GM12878 (cell line): ENCODE measurements around the gene SEMA5A. TPM values are rescaled to one million over a fixed set of nuclear protein-coding genes. Genes with fewer than 3 reads are reported as not detected.

Experiments
- ATAC-seq: fragments of 200-7000 bp; cut with Tn5 transposase; 3 replicates; pipeline ENCODE4 v1.9.1; 2020; ENCODE audit warnings: mild to moderate bottlenecking, moderate library complexity
- BruUV-seq: library from RNA; stranded (reverse); fragments of 400-500 nt; replicated peaks from 2 replicates; lab custom pipeline; 2021; lab: Mats Ljungman, UMichigan
- CTCF ChIA-PET: fragments of 300-600 bp; sonication (Branson Sonifier 250); formaldehyde crosslinking; extraction: SDS; loops from one replicate; lab custom pipeline; 2021; ENCODE audit warnings: inconsistent platforms; lab: Yijun Ruan, JAX
- POLR2A ChIA-PET: fragments of 350-600 bp; formaldehyde crosslinking; extraction: SDS; loops from one replicate; lab custom pipeline; 2021; ENCODE audit warnings: inconsistent platforms; lab: Charles Lee
- RAD21 ChIA-PET: fragments of 300-600 bp; sonication (Branson Sonifier 250); formaldehyde crosslinking; loops from one replicate; lab custom pipeline; 2023; ENCODE audit warnings: antibody characterized with exemption; ENCODE audit not compliant: unreplicated experiment; lab: Charles Lee
- SMC1A ChIA-PET: fragments of 300-600 bp; sonication (Branson Sonifier 250); formaldehyde crosslinking; loops from one replicate; lab custom pipeline; 2023; ENCODE audit not compliant: unreplicated experiment, uncharacterized antibody; lab: Charles Lee
- DNase-seq: peaks from one replicate; pipeline ENCODE4 v3.0.0-alpha.2; 2011; ENCODE audit warnings: low read depth, low spot score
- FAIRE-seq: peaks from 3 replicates; lab custom pipeline; 2011; peaks lifted over from hg19 to GRCh38; lab: Jason Lieb, UNC
- H2AFZ ChIP-seq: 2 replicates; pipeline ENCODE4 v1.6.0; 2011; ENCODE audit warnings: low read depth, low read length, control low read depth; ENCODE audit not compliant: control insufficient read depth
- H3K27ac ChIP-seq: 2 replicates; pipeline ENCODE4 v1.5.1; 2011; ENCODE audit warnings: control low read depth; ENCODE audit not compliant: control insufficient read depth, insufficient read depth
- H3K27me3 ChIP-seq, 2 experiments: replicated peaks in 1 of 2; 2 replicates each; pipeline versions ENCODE4 v1.6.0 to v1.6.1; 2011; ENCODE audit warnings: low read length in 1 of 2; ENCODE audit not compliant: control insufficient read depth in 2 of 2, insufficient read depth in 2 of 2
- H3K36me3 ChIP-seq, 2 experiments: 2 replicates each; pipeline ENCODE4 v1.5.1; 2011; ENCODE audit warnings: low read length in 1 of 2; ENCODE audit not compliant: control insufficient read depth in 2 of 2, insufficient read depth in 2 of 2
- H3K4me1 ChIP-seq: 2 replicates; pipeline ENCODE4 v1.6.1; 2011; ENCODE audit warnings: mild to moderate bottlenecking, low read length, moderate library complexity, mixed read lengths; ENCODE audit not compliant: control insufficient read depth, insufficient read depth
- H3K4me2 ChIP-seq: 2 replicates; pipeline ENCODE4 v1.6.0; 2011; ENCODE audit warnings: control low read depth; ENCODE audit not compliant: control insufficient read depth, insufficient read depth
- H3K4me3 ChIP-seq: fragments of 200-600 bp; sonication (generic); 2 replicates; pipeline ENCODE4 v1.5.1; 2016
- H3K79me2 ChIP-seq: 2 replicates; pipeline ENCODE4 v1.6.0; 2011; ENCODE audit warnings: low read length; ENCODE audit not compliant: control insufficient read depth, insufficient read depth
- H3K9ac ChIP-seq: 2 replicates; pipeline ENCODE4 v1.8.0; 2011; ENCODE audit warnings: low read length, control low read depth, mixed read lengths; ENCODE audit not compliant: control insufficient read depth, insufficient read depth
- H3K9me3 ChIP-seq: replicated peaks from 3 replicates; pipeline ENCODE4 v1.5.1; 2011; ENCODE audit warnings: mild to moderate bottlenecking, low read length; ENCODE audit not compliant: control insufficient read depth, insufficient read depth
- H4K20me1 ChIP-seq: 2 replicates; pipeline ENCODE4 v1.6.0; 2011; ENCODE audit not compliant: control insufficient read depth, insufficient read depth
- CREB1 ChIP-seq: IDR thresholded peaks from 2 replicates; pipeline ENCODE4 v1.6.1; 2012; ENCODE audit warnings: low read depth, mild to moderate bottlenecking, inconsistent platforms
- EED ChIP-seq: sonication (generic); IDR thresholded peaks from 2 replicates; pipeline ENCODE4 v1.6.1; 2016; ENCODE audit warnings: antibody characterized with exemption, low read depth
- MYB ChIP-seq: fragments of 150-350 bp; IDR thresholded peaks from 2 replicates; pipeline ENCODE4 v1.6.1; 2014; ENCODE audit warnings: mild to moderate bottlenecking, low read depth, low read length, borderline replicate concordance
- PBX3 ChIP-seq: IDR thresholded peaks from 2 replicates; pipeline ENCODE4 v1.6.1; 2011; ENCODE audit warnings: mild to moderate bottlenecking, low read depth, low read length, moderate library complexity; ENCODE audit not compliant: insufficient replicate concordance
- SKIL ChIP-seq: fragments of 450-650 bp; IDR thresholded peaks from 2 replicates; pipeline ENCODE4 v1.6.1; 2017; ENCODE audit warnings: mild to moderate bottlenecking, low read depth, inconsistent platforms; ENCODE audit not compliant: poor library complexity, severe bottlenecking
- TBL1XR1 ChIP-seq: IDR thresholded peaks from 2 replicates; pipeline ENCODE4 v1.6.1; 2012; ENCODE audit warnings: low read depth, low read length, improper control_type of control experiment
- WGBS: methylation state at CpG from one replicate; pipeline ENCODE4 v1.1.6; 2016; ENCODE audit warnings: low lambda C conversion rate; ENCODE audit not compliant: insufficient replicate concordance, insufficient coverage; ENCODE audit errors: missing lambda C conversion rate; 5-methylcytosine and 5-hydroxymethylcytosine counted together
- in situ Hi-C: fragments of 300-500 bp; cut with MboI; formaldehyde crosslinking; loops from 9 replicates; pipeline ENCODE4 v1.14.3; 2018; ENCODE audit warnings: mixed read lengths
- intact Hi-C: fragments of 100-400 bp; cut with micrococcal nuclease; formaldehyde crosslinking; loops from one replicate; pipeline ENCODE4 v1.14.2; 2022; ENCODE audit not compliant: unreplicated experiment
- polyA plus RNA-seq, 11 experiments: library from polyadenylated mRNA; depleted of rRNA in 4 of 11; unstranded in 6 of 11; stranded (reverse) in 5 of 11; fragments of >200 nt; fragmentation: Nextera tagmentation in 4 of 11; fragmentation: Illumina TruSeq in 1 of 11; extraction: Ambion mirVana in 4 of 11; extraction: Trizol in 1 of 11; gene quantifications; 1 replicate in 1 of 11; 2 replicates in 10 of 11; pipeline versions ENCODE4 v1.2.1 to v1.2.3, GENCODE V29; 2011 to 2016; ENCODE audit warnings: inconsistent platforms in 2 of 11, missing spikeins in 2 of 11, low read depth in 1 of 11
- total RNA-seq, 4 experiments: library from RNA; depleted of rRNA in 3 of 4; stranded (reverse); fragments of >200 nt in 3 of 4; fragmentation: Illumina TruSeq in 1 of 4; extraction: Trizol in 1 of 4; gene quantifications; 2 replicates each; pipeline versions ENCODE4 v1.2.1 to v1.2.3, GENCODE V29; 2013 to 2021
- TF ChIP-seq, protein P1 (sequence below): IDR thresholded peaks from 2 replicates; pipeline ENCODE4 v1.6.1; 2012; ENCODE audit warnings: low read depth, low read length, improper control_type of control experiment
- TF ChIP-seq, protein P2 (sequence below): fragments of 450-650 bp; IDR thresholded peaks from 2 replicates; pipeline ENCODE4 v1.6.1; 2014; ENCODE audit warnings: mild to moderate bottlenecking

SEMA5A gene
- total and polyA plus RNA-seq, 10 of the 15 experiments (the other 5 are each of a cell fraction or from before 2014, with no cell fraction given), result 0.03 to 2.4 (median 0.09) TPM; not detected in 1

GRCh38 chr5:9194509-9194908 is 351.4 kb downstream of the SEMA5A start:
- H3K36me3 ChIP-seq, result no peaks in the 10 kb centered on the region
- FAIRE-seq (no peak), DNase-seq (no peak), ATAC-seq (no peak)
- no peak for TF ChIP-seq PBX3
- no peak for TF ChIP-seq MYB
- TF ChIP-seq EED, result no peak
- TF ChIP-seq, protein P1, sequence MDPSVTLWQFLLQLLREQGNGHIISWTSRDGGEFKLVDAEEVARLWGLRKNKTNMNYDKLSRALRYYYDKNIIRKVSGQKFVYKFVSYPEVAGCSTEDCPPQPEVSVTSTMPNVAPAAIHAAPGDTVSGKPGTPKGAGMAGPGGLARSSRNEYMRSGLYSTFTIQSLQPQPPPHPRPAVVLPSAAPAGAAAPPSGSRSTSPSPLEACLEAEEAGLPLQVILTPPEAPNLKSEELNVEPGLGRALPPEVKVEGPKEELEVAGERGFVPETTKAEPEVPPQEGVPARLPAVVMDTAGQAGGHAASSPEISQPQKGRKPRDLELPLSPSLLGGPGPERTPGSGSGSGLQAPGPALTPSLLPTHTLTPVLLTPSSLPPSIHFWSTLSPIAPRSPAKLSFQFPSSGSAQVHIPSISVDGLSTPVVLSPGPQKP, result no peak
- TF ChIP-seq CREB1, result no peak
- TF ChIP-seq, protein P2, sequence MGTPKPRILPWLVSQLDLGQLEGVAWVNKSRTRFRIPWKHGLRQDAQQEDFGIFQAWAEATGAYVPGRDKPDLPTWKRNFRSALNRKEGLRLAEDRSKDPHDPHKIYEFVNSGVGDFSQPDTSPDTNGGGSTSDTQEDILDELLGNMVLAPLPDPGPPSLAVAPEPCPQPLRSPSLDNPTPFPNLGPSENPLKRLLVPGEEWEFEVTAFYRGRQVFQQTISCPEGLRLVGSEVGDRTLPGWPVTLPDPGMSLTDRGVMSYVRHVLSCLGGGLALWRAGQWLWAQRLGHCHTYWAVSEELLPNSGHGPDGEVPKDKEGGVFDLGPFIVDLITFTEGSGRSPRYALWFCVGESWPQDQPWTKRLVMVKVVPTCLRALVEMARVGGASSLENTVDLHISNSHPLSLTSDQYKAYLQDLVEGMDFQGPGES, result no peak
- no peak for TF ChIP-seq SKIL
- TF ChIP-seq TBL1XR1, result no peak
- no peaks in the 10 kb centered on the region for H3K27me3 ChIP-seq
- no peak overlapping the region for H3K4me2 ChIP-seq
- WGBS, result 34% methylated on average over 3 of the region's 3 CpGs
- ChIA-PET POLR2A (no interaction called here), SMC1A (no interaction called here), CTCF (interaction anchor here (1.0 kb wide), 1 partner anchor 437 kb away, joined by 3 read pairs; no protein-coding TSS in a partner anchor), RAD21 (no interaction called here)
- H3K9me3 ChIP-seq, result no peaks in the 10 kb centered on the region; the same call in 2 of the 3 replicates
- peaks cover 9% of the 10 kb centered on the region for H3K4me1 ChIP-seq
- in situ Hi-C loops (no loop called here), intact Hi-C loops (no loop called here)
- no peak overlapping the region for H2AFZ ChIP-seq
- no TSS peak for BruUV-seq
- no peak overlapping the region for H3K27ac ChIP-seq
- no peaks in the 10 kb centered on the region for H3K79me2 ChIP-seq
- H3K4me3 ChIP-seq, result no peak overlapping the region
- H4K20me1 ChIP-seq, result no peaks in the 10 kb centered on the region
- no peak overlapping the region for H3K9ac ChIP-seq
